Activated naive CD8-positive, alpha-beta T cell treated with anti-CD3 and anti-CD28 coated beads, Interleukin-2, amount 10 ng/mL, durations not matched to agents 7 days and 5 days (primary cell): Measurements from ENCODE around the gene PDE4D. TPM values are rescaled to one million over a fixed set of nuclear protein-coding genes. Genes with fewer than 3 reads are reported as not detected.
"Not testable (repeated sequence)": the region's sequence is repeated elsewhere in the genome, so short reads cannot be mapped to it uniquely, and the experiment has no call there.

Experiments
- ATAC-seq: fragments of 150-1000 bp; cut with Tn5 transposase; one replicate; pipeline ENCODE4 v1.10.0; 2021; ENCODE audit warnings: low read depth, moderate library complexity
- POLR2A ChIA-PET: fragments of 350-600 bp; sonication (Branson Sonifier 250); formaldehyde crosslinking; loops from one replicate; lab custom pipeline; 2021; ENCODE audit warnings: antibody characterized with exemption; lab: Charles Lee
- DNase-seq: peaks from one replicate; pipeline ENCODE4 v3.0.0; 2021
- H3K27ac Mint-ChIP-seq: one replicate; pipeline ENCODE4 v1.8.0; 2022; ENCODE audit warnings: mild to moderate bottlenecking, mixed read lengths
- H3K27me3 Mint-ChIP-seq: one replicate; pipeline ENCODE4 v1.8.0; 2022; ENCODE audit warnings: mild to moderate bottlenecking, moderate library complexity, mixed read lengths
- H3K36me3 Mint-ChIP-seq: one replicate; pipeline ENCODE4 v1.8.0; 2021; ENCODE audit warnings: mild to moderate bottlenecking, mixed read lengths
- H3K4me1 Mint-ChIP-seq: one replicate; pipeline ENCODE4 v1.8.0; 2021; ENCODE audit warnings: mixed read lengths
- H3K4me3 Mint-ChIP-seq: one replicate; pipeline ENCODE4 v1.8.0; 2022; ENCODE audit warnings: mild to moderate bottlenecking, moderate library complexity, mixed read lengths
- H3K9me3 Mint-ChIP-seq: one replicate; pipeline ENCODE4 v1.8.0; 2021; ENCODE audit warnings: mixed read lengths
- total RNA-seq, 2 experiments: library from RNA; stranded (reverse); gene quantifications; one replicate each; pipeline ENCODE4 v1.2.3, GENCODE V29; 2021

The PDE4D gene
- total RNA-seq, 2 experiments from 2014 or later, result 65.1 to 67.1 TPM

DNA sequence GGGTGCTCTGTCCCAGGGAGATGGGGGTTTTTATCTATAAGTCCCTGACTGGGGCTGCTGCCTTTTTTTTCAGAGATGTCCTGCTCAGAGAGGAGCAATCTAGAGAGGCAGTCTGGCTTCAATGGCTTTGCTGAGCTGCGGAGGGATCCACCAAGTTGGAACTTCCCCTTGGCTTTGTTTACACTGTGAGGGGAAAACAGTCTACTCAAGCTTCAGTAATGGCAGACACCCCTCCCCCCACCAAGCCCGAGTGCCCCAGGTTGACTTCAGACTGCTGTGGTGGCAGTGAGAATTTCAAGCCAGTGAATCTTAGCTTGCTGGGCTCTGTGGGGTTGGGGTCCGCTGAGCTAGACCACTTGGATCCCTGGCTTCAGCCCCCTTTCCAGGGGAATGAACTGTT is 934.8 kb downstream of the PDE4D start:
- Mint-ChIP-seq H3K9me3 (no peaks in the 10 kb centered on the region), H3K4me1 (no peaks in the 10 kb centered on the region), H3K27ac (no peak overlapping the region), H3K36me3 (no peaks in the 10 kb centered on the region), H3K4me3 (no peak overlapping the region), H3K27me3 (peaks cover 6% of the 10 kb centered on the region)
- DNase-seq (no peak), ATAC-seq (no peak)
- POLR2A ChIA-PET, result no interaction called here

DNA sequence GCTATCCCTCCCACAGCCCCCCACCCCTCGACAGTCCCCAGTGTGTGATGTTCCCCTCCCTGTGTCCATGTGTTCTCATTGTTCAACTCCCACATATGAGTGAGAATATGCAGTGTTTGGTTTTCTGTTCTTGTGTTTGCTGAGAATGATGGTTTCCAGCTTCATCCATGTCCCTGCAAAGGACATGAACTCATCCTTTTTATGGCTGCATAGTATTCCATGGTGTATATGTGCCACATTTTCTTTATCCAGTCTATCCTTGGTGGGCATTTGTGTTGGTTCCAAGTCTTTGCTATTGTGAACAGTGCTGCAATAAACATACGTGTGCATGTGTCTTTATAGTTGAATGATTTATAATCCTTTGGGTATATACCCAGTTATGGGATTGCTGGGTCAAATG is 940.3 kb downstream of the PDE4D start:
- H3K9me3 Mint-ChIP-seq, H3K4me3 Mint-ChIP-seq, ATAC-seq, H3K4me1 Mint-ChIP-seq, POLR2A ChIA-PET, H3K27ac Mint-ChIP-seq, H3K36me3 Mint-ChIP-seq, DNase-seq: not testable (repeated sequence)
- peaks cover 16% of the 10 kb centered on the region for H3K27me3 Mint-ChIP-seq

DNA sequence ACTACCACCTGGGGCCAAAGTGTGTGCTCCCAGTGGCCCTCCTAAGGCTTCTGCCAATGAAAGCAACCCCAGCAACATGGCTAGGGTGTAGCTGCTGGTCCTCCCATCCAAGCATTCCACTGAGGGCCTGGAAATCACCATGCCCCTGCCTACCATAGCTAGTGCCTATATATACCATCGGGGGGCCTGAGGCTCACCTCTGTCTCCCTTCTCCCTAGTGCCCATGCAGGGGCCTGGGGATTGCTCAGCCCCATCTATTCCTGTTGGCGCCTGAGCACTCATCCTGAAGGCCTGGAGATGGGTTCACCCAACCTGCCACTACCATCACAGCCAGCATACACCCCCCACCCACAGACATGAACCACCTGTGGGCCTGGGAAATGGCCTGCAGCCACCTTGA is 943.3 kb downstream of the PDE4D start:
- Mint-ChIP-seq H3K4me3 (no peak overlapping the region), H3K4me1 (no peaks in the 10 kb centered on the region), H3K27me3 (peaks cover 18% of the 10 kb centered on the region), H3K36me3 (no peaks in the 10 kb centered on the region), H3K9me3 (peaks cover 1% of the 10 kb centered on the region), H3K27ac (no peak overlapping the region)
- no peak for DNase-seq
- POLR2A ChIA-PET, result no interaction called here
- ATAC-seq, result no peak

DNA sequence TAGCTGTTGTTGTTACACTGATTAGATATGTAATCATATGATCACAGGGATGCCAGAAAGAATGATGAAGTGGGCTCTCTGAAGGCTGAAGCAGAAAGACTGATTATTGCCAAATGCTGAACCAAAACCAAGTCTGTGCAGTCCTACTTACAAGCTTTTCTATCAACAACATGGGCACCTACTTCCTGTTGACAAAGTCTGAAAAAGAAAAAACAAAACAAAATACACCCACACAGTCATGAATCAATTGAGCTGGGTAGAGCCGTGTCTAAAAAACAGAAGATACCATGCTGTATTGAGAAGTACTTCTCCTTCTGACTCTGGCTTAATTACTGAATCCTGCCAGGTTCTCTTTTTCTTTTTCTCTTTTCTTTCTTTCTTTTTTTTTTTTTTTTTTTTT is 947.3 kb downstream of the PDE4D start:
- no peaks in the 10 kb centered on the region for H3K9me3 Mint-ChIP-seq
- POLR2A ChIA-PET, result no interaction called here
- H3K27ac Mint-ChIP-seq, result no peak overlapping the region
- ATAC-seq (no peak), DNase-seq (no peak)
- H3K4me1 Mint-ChIP-seq, result no peaks in the 10 kb centered on the region
- peaks cover 11% of the 10 kb centered on the region for H3K27me3 Mint-ChIP-seq
- H3K4me3 Mint-ChIP-seq, result no peak overlapping the region
- no peaks in the 10 kb centered on the region for H3K36me3 Mint-ChIP-seq

DNA sequence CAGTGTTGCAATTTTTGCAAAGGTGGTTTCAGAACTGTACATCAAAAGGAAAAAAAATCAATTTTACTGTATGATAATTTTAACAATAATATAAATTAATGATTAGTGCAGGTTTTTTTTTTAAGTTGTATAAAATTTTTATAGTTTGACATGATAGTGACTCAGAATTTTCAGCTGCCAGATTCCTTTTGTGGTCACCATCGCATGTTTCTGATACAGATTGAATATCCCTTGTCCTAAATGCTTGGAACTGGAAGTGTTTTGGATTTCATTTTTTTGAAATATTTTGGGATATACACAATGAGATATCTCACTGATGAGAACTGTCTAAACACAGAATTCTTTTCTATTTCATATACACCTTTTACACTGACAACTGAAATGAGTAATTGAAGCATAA is 949.3 kb downstream of the PDE4D start:
- POLR2A ChIA-PET, result no interaction called here
- Mint-ChIP-seq H3K27me3 (peaks cover 11% of the 10 kb centered on the region), H3K4me3 (no peak overlapping the region), H3K4me1 (no peaks in the 10 kb centered on the region), H3K36me3 (no peaks in the 10 kb centered on the region), H3K9me3 (no peaks in the 10 kb centered on the region), H3K27ac (no peak overlapping the region)
- no peak for DNase-seq
- ATAC-seq, result no peak

DNA sequence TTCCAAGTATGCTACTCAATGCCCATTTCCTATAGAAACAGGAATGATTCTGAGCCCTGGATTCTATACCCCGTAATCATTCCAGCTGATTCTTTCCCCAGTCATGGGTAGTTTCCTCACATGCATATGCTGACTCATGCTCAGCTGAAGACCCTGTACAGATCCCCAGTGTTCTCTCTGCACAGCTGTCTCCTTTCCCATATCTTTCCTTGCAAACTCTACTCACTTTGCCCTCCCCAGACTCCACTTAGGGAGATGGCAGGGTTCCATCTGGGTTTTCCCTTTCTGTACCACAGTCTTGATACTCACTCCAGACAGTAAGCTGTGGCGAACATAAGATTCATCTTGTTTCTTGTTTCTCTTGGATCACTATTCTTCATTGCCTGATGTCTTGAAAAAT is 953.1 kb downstream of the PDE4D start:
- no peak for ATAC-seq
- H3K4me1 Mint-ChIP-seq, result no peaks in the 10 kb centered on the region
- no peak overlapping the region for H3K27ac Mint-ChIP-seq
- POLR2A ChIA-PET, result no interaction called here
- no peaks in the 10 kb centered on the region for H3K9me3 Mint-ChIP-seq
- no peaks in the 10 kb centered on the region for H3K36me3 Mint-ChIP-seq
- peaks cover 7% of the 10 kb centered on the region for H3K27me3 Mint-ChIP-seq
- no peak for DNase-seq
- H3K4me3 Mint-ChIP-seq, result no peak overlapping the region

DNA sequence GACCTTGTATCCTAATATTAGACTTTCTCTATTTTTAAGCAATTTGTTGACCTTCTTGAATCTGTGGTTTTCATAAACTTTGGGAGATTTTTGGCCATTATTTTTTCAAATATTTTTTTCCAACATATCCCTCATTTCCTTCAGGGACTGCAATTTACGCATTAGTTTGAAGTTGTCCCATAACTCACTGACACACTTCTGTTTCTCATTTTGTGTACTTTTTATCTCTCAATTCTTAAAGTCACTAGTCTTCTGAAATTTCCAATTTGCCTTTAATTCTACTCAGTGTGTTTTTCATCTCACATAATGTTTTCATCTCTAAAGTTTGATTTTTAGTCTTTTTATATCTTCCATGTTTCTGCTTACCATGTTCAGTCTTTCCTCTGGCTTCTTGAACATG is 953.9 kb downstream of the PDE4D start:
- ATAC-seq, result no peak
- Mint-ChIP-seq H3K4me3 (no peak overlapping the region), H3K9me3 (no peaks in the 10 kb centered on the region), H3K27me3 (peaks cover 4% of the 10 kb centered on the region), H3K27ac (no peak overlapping the region), H3K4me1 (no peaks in the 10 kb centered on the region), H3K36me3 (no peaks in the 10 kb centered on the region)
- POLR2A ChIA-PET, result no interaction called here
- DNase-seq, result no peak

DNA sequence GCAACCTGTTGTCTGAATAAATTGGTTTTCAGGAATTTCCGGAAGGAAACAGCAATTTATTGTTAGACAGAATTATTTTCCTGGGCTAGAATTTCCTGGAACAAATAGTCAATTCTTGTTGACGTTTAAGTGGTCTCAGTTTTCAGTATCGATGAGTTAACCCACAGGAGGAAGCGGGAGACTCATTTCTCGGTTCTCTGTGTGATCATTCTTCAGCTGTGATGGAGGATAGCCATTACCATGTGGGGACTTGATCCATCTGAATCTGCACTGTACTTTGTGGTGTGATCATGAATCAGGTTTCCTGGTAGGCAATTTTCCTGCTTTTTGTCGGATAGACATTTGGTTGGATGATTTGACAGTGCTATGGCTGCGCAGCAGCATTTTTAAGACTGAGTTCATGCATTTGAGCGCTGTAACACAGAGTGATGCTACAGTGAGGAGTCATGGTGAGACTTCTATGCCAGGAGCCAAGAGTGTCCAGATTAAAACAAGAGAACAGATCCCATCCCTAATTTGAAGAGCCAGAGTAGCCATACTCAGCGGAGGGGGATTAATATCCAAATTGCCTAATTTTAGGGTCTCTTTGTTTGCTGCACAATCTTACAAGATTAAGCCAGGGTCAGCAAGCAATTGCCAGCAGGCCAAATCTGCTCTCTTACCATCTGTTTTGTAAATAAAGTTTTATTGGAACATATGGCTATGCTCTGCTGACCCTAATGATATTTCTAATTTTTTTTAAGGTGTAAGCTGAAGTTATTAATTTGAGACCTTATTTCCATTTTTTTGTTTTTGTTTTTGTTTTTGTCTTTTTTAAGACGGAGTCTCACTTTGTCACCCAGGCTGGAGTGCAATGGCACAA is 954.7 kb downstream of the PDE4D start:
- no peaks in the 10 kb centered on the region for H3K9me3 Mint-ChIP-seq
- no peak overlapping the region for H3K27ac Mint-ChIP-seq
- peaks cover 2% of the 10 kb centered on the region for H3K27me3 Mint-ChIP-seq
- no peaks in the 10 kb centered on the region for H3K36me3 Mint-ChIP-seq
- ATAC-seq, result no peak
- no peak overlapping the region for H3K4me3 Mint-ChIP-seq
- POLR2A ChIA-PET, result no interaction called here
- H3K4me1 Mint-ChIP-seq, result peaks cover 3% of the 10 kb centered on the region
- DNase-seq, result no peak

DNA sequence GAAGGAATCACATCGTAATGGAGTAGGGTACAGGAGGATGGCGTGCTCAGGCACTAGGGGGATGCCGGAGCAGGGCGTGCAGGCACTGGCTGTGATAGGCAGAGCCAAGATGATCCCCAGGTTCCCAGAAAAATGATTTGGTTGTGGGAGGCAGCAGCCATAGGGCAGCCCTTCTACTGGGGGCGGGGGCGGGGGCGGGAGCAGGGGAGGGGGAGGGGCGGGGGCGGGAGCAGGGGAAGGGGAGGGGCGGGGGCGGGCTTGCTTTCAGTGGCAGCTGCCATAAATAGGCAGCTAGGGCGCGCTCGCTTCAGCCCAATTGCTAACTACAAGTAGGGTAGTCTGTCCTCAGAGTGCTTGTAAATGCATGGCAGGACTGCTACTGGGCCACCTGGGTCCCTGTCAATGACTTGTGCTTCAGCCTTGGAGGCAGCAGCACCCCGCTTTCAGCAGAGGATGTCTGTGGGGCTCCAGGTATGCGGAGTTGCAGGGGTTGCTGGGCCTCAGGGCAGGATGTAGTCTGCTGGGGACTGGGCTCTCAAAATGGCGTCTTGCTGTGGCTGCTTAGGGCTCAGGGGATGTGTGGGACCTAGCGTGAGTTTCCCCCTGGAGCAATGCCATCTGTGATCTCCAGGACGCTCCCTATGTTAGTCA is 956.4 kb downstream of the PDE4D start:
- Mint-ChIP-seq H3K9me3 (no peaks in the 10 kb centered on the region), H3K4me3 (no peak overlapping the region), H3K4me1 (peaks cover 3% of the 10 kb centered on the region), H3K36me3 (no peaks in the 10 kb centered on the region), H3K27ac (no peak overlapping the region), H3K27me3 (peaks cover 5% of the 10 kb centered on the region)
- DNase-seq (no peak), ATAC-seq (no peak)
- POLR2A ChIA-PET, result no interaction called here

DNA sequence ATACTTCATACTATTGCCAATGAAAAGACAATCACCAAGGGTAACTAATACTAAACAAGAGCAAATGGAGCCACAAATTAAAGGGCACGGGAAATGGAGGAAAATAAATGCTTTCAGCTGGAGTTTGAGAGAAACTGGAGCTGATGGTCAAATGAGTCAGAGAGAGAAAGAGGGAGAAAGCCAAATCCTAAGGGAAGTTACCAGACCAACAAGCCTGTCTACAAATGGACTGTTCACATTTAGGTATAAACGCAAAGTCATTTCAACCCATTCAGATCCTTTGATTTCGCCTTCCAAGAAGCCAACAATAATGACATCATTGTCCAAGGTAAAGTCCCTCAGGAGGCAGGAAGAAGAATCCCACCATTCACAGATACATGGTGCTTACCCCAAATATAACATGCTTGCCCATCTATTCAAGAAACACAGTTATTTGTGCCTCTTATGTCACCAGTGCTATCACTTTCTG is 958.9 kb downstream of the PDE4D start:
- DNase-seq (no peak), ATAC-seq (no peak)
- peaks cover 8% of the 10 kb centered on the region for H3K27me3 Mint-ChIP-seq
- no peaks in the 10 kb centered on the region for H3K9me3 Mint-ChIP-seq
- peak overlapping the region; percentile 16 for H3K4me3 Mint-ChIP-seq
- no peak overlapping the region for H3K27ac Mint-ChIP-seq
- H3K4me1 Mint-ChIP-seq, result peaks cover 3% of the 10 kb centered on the region
- POLR2A ChIA-PET, result no interaction called here
- no peaks in the 10 kb centered on the region for H3K36me3 Mint-ChIP-seq

DNA sequence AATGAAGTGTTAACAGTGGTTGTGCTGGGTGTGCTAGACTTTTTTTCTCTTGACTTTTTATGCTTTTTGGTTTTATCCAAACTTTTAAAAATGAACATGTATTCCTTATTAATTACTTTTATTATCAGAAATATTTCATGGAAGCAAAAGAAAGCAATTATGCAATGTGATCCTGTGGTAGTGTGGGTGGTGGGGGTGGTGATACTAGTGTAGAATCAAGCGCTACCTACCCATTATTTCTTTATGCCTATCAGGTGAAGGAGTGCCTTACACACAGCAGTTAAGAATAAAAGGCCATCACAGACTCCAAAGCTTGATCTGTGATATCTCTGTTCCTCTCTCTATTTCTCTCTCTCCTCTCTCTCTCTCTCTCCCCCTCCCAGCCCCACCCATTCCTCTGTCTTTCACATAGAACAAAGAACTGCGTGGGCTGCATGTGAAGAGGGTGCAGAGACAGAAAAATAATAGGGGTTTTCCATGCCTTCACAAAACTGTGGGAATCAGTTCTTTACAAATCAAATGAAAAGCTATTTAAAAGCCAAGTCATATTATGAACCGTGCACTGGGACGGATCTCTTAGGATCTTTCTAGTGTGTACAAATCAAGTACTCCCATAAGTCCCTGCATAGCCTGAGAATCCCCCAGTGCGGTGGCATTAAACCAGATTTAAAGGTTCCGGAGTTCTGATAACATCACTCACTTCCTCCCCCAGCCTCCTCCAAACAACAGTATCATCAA is 959.5 kb downstream of the PDE4D start:
- POLR2A ChIA-PET, result no interaction called here
- H3K9me3 Mint-ChIP-seq, result no peaks in the 10 kb centered on the region
- peaks cover 3% of the 10 kb centered on the region for H3K4me1 Mint-ChIP-seq
- peak; percentile 42 for ATAC-seq
- DNase-seq, result no peak
- H3K36me3 Mint-ChIP-seq, result no peaks in the 10 kb centered on the region
- peak overlapping the region; percentile 16 for H3K4me3 Mint-ChIP-seq
- H3K27me3 Mint-ChIP-seq, result peaks cover 8% of the 10 kb centered on the region
- no peak overlapping the region for H3K27ac Mint-ChIP-seq

DNA sequence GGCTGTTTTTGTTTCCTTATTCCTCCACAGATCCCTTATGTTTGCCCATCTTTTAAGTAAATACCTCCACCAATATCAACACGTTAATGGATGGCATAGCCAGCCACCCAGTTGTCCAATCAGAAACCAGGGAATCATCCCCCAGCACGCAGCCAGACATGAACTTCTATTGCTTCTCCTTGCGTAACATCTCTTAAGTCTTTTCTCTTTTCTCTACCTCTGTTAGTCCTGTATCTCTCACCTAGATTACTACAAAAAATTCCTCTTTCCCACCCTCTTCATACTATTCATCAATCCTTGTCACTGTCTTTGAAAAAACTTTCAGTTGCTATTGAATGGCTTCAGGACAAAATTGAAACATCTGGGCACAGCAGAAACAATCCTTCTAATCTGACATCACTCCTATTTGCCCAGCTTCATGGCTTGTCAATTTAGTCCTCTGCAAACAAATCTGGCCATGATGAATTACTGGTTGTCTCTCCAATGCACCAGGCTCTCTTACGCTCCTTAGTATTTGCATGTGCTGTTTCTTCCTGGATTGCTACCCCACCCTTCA is 961.4 kb downstream of the PDE4D start:
- Mint-ChIP-seq H3K4me3 (no peak overlapping the region), H3K27me3 (peaks cover 10% of the 10 kb centered on the region), H3K4me1 (peaks cover 3% of the 10 kb centered on the region), H3K27ac (no peak overlapping the region), H3K9me3 (no peaks in the 10 kb centered on the region), H3K36me3 (no peaks in the 10 kb centered on the region)
- POLR2A ChIA-PET, result no interaction called here
- DNase-seq (no peak), ATAC-seq (no peak)

DNA sequence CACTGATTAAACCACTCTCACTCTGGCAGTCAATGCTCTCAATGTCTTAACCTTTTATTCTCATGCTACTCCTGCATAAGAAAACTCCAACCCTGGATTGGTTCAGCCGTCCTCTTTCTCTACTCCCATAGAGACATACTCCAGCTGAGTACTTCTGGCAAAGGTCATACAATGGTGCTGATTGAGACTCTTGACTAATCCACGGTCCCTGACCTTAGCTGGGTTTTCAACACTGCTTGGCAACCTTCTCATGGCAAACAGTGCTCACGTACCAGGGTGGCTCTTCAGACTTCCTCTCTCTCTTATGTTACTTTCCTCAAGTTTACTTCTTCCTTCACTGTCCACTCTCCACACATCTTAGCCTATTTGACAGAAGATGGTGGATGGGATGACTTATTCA is 963.0 kb downstream of the PDE4D start:
- no peak for ATAC-seq

More for the DNA sequence above, 963.0 kb downstream of the PDE4D start:
- POLR2A ChIA-PET, result no interaction called here
- Mint-ChIP-seq H3K36me3 (no peaks in the 10 kb centered on the region), H3K4me3 (no peak overlapping the region), H3K27me3 (peaks cover 18% of the 10 kb centered on the region), H3K4me1 (peaks cover 3% of the 10 kb centered on the region), H3K27ac (no peak overlapping the region), H3K9me3 (no peaks in the 10 kb centered on the region)
- no peak for DNase-seq
